NCI-H187 (cell line): ENCODE measurements around the gene MRPS27.
"Not testable (repeated sequence)": the region's sequence is repeated elsewhere in the genome, so short reads cannot be mapped to it uniquely, and the experiment has no call there.

Source experiments
- DNase-seq, 2 experiments: peaks; one replicate each; lab custom pipeline; 2025; lab: John Stamatoyannopoulos, UW

Gene MRPS27

DNA sequence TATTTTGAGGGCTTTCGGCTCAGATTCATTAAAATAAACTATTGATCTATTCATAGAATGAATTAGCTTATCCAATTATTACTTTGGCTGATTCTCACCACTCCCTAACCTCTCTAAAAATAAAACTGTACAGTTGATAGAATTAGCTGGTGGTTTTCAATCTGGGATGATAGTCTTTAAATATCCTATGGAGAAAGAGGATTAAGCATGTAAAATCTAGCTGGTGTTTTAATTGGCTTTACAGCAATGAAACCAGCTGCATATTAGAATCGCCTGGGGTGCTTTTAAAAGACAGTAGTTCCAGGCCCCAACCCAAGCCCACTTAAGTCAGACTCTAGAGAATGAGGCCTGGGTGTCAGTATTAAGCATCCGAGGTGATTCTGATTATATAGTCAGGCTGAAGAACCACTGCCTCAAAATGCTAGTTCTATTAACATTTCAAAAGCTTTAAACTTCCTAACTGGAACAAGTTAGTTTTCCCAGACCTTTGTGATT lies 117.7 kb downstream of the MRPS27 start:
- DNase-seq, result no peak

DNA sequence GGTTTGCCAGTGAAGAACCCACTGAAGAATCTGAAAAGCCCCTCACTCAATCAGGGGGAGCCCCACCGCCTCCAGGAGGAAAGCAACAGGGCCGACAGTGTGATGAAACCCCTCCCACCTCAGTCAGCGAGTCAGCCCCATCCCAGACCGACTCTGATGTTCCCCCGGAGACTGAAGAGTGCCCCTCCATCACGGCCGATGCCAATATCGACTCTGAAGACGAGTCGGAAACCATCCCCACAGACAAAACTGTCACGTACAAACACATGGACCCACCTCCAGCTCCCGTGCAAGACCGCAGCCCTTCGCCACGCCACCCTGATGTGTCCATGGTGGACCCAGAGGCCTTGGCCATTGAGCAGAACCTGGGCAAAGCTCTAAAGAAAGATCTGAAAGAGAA lies 120.4 kb downstream of the MRPS27 start:
- no peak for DNase-seq

DNA sequence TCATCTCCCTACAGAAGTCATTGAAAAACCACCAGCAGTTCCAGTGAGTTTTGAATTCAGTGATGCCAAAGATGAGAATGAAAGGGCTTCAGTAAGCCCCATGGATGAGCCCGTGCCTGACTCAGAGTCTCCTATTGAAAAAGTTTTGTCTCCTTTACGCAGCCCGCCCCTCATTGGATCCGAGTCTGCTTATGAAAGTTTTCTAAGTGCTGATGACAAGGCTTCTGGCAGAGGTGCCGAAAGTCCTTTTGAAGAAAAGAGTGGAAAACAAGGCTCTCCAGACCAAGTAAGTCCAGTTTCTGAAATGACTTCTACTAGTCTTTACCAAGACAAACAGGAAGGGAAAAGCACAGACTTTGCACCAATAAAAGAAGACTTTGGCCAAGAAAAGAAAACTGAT lies 122.6 kb downstream of the MRPS27 start:
- DNase-seq, result no peak

DNA sequence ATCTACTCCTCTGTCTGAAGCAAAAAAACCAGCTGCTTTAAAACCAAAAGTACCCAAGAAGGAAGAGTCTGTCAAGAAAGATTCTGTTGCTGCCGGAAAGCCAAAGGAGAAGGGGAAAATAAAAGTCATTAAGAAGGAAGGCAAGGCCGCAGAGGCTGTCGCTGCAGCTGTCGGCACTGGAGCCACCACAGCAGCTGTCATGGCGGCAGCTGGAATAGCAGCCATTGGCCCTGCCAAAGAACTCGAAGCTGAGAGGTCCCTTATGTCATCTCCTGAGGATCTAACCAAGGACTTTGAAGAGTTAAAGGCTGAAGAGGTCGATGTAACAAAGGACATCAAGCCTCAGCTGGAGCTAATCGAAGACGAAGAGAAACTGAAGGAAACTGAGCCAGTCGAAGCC lies 124.5 kb downstream of the MRPS27 start:
- DNase-seq, result no peak

DNA sequence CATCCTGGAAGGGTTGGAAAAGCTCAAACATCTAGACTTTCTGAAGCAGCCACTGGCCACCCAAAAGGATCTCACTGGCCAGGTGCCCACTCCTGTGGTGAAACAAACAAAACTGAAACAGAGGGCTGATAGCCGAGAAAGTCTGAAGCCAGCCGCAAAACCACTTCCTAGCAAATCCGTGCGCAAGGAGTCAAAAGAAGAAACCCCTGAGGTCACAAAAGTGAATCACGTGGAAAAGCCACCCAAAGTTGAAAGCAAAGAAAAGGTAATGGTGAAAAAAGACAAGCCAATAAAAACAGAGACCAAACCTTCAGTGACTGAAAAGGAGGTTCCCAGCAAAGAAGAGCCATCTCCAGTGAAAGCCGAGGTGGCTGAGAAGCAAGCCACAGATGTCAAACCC lies 125.2 kb downstream of the MRPS27 start:
- DNase-seq, result no peak

DNA sequence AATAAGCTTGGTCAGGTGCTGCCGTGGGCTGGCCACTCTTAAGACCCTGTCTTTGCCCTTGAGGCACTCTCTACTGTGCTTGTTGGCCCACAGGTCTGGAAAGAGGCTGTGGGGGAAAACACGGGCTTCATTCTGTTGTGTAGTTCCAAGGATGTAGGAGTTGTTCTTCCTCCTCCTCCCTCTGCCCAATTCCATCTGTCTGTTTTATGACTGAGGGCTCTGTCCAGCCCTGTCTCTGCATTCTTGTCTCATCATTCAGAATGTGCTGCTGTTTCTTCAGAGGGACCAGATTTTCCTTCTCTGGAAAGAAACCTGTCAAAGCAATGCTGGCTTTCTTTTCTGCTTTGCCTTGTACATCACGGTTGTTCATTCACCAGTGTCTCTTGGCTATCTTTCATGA lies 128.6 kb downstream of the MRPS27 start:
- no peak for DNase-seq

DNA sequence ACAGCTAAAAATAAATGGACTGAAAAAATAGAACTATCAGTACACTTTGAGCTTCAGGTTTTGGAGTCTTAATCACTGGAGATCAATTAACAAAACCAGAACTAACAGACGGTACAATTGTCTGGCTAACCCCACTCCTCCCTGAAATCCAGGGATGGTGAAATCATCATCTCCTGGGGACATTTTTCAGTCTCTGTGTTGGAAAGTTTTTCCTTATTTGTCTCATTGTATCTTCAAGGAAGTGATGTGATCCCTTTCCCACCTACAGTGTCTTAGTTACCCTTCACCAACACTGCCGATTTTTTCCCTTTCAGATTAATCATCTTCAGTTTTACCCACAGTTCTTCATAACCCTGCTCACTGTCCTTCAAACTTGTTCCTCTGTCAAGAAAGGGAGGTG lies 130.9 kb downstream of the MRPS27 start:
- no peak for DNase-seq

DNA sequence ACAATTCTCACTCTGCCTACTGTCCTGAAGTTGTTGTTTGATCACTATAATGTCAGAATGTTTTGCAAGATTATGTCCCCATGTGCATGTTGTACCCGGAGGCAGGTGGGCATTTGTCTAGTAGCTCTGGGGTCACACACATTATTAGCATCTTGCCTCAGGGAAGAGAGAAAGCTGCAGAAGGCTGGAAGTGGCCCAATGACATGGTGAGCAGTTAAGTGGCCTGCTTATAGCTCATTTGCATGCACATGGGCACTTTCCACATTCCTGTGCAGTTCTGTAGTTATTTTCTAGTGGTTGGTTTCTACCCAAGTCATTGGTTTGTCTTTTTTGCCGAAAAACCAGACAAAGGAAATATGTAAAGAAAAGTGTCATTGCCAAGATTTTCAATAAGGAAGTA lies 131.9 kb downstream of the MRPS27 start:
- DNase-seq, result no peak

DNA sequence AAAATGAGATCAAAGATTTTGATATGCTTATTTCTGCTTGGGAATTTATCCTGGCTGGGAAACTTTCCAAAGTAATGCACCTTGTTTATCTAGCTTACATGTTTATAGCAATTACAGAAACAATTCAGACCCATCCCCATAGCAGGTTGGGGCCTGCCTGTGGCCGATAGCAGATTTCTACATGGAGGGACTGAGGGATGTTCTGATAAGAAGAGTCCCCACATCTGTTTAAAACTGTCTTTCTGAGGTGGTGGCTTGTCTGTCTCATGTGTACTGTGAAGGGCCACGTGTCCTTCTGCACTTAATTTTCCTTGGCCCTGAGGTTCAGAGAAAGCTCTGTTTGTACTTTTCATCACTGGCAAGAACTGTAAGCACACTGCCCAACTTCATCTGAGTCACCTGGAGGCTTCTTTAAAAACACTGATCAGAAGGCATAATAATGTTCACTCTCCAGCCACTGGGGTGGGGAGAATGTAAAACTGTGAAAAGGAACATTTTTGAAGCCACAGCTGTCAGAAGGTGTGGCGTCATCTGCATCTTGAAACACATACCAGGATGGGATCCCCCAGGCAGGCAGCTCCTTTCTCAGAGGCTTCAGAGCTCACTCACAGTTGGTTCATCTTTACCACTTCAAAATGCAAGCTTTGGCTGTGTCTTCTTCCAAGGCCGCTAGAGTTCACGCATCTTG lies 132.5 kb downstream of the MRPS27 start:
- no peak for DNase-seq

DNA sequence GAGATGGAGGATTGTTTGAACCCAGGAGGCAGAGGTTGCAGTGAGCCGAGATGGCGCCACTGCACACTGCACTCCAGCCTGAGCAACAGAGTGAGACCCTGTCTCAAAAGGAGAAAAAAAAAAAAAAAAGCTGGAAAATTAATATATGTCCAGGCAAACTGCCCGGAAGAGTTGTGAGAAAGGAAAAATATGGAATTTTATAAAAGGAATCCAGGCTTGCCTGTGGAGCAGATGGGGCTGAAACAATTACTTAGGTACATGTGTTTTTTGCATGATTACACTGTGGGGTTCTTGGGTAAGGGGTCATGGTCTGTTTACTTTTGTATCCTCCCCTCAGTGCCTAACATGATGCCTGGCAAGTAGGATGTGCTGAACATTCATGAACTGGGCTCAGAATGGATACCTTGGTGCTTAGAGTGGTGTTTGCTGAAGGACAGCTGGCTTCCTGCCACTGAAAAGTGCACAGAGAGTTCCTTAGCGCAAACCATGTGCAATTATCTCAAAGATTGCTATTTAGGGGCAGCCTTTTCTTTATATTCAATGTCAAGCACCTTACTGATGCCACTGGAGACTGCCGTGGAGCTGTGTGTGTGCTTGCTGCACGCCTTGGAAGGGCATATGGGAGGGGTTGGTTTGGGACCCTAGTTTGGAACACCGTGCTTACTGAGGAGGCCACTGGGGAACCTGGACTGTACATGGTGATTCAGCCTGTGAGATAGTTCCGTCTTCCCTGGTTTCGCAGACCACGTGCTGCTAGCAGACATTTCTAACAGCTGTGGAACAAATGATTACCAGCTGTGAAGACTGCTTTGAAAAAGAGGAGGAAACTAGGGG lies 134.3 kb downstream of the MRPS27 start:
- DNase-seq, result no peak

DNA sequence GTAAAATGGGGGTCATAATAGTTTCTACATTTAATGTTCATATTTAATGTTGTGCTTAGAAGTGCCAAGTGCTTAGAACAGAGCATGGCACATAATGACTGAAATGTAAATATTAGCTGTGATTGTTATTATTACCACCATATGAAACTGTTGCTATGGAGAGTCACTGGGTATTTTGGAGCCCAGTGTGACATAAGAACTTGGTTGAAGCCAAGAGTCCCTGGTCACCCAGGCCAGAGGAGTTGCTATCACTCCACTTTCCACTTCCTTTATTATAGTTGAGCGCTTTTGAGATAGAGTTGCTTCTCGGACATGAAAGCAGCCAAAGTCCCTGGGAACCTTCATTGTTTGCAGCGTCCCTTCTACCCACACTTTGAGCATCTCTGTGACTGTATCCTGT lies 135.6 kb downstream of the MRPS27 start:
- no peak for DNase-seq

DNA sequence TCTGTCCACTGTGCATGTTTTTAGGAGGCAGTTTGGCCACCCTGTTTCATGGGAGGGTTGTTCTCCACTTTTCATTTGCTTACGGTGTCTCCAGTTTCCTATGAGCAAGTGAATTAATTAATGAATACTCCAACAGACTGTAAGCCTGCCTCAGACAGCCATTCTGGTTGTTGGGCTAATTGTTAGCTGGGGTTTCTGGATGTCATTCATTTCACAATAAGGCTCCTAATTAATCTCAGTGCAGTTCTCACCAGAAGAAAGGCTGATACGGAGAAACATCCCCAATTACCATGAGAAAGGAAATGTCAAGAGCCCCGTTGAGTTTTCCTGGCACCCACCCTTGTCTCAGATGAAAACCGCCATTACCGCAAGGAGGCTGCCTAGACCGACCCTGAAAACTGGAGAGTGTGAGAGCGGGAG lies 136.9 kb downstream of the MRPS27 start:
- DNase-seq, result no peak

DNA sequence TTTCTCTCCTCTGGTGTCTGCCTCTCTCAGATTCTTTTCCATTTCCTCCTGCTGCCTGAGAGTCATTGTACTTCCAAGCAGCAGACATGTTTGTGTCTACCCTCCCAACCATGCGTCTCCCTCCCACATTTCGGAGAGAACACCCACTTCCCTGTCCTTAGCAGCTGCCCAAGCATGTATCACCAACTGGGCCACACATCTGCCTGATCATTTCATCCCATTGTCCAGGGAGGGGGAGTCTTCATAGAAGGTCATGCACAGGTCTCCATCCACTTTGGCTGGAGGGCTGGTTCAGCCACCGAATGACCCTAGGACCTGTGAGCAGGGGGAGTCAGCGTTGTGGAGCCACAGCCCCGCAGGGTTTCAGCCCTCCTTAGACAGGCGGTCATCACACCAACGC lies 137.4 kb downstream of the MRPS27 start:
- no peak for DNase-seq

DNA sequence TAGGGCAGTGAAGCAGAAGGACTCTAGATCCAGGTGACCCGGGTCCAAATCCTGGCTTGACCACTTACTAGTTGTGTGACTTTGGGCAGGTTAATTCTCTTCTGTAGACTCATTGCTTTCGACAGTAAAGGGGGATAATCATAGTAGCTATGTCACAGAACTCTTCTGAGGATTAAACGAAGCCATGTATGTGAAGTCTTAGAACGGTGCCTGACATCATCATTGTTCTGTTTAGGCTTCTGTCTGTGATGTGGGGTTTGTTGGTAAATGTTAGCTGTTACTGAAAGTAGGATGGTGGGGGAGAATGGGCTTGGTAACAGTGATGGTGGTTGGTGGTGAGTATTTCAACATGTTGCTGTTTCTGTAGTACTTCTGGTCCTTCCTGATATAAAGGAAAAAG lies 139.1 kb downstream of the MRPS27 start:
- DNase-seq, result no peak

DNA sequence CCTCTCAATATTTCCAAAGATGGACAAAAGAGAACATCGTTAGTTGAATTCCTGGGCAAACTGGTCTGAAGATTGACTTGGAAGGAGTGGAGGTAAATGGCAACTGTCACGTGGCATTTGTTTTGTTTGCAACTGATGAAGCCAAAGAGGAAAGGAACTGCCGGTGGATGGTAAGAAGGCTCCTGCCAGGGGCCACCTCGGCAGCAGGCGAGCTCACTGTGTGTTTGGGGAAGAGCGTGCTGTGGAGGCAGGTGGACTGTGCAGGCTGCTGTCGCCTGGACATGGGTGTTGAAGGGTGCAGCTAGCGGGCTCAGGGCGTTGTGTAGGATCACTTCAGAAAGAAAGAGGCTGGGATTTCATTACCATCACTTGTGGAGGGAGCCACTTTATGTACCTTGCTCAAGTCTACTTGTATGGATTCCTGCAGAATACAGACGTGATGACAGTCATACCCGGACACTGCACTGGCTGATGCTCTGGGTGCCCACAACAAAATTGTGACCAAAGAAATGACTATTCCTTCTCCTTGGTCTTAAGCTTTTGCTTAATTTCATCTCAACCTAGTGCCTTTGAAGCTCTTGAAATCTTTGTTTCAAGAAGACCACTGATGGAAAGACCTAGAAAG lies 140.1 kb downstream of the MRPS27 start:
- no peak for DNase-seq

DNA sequence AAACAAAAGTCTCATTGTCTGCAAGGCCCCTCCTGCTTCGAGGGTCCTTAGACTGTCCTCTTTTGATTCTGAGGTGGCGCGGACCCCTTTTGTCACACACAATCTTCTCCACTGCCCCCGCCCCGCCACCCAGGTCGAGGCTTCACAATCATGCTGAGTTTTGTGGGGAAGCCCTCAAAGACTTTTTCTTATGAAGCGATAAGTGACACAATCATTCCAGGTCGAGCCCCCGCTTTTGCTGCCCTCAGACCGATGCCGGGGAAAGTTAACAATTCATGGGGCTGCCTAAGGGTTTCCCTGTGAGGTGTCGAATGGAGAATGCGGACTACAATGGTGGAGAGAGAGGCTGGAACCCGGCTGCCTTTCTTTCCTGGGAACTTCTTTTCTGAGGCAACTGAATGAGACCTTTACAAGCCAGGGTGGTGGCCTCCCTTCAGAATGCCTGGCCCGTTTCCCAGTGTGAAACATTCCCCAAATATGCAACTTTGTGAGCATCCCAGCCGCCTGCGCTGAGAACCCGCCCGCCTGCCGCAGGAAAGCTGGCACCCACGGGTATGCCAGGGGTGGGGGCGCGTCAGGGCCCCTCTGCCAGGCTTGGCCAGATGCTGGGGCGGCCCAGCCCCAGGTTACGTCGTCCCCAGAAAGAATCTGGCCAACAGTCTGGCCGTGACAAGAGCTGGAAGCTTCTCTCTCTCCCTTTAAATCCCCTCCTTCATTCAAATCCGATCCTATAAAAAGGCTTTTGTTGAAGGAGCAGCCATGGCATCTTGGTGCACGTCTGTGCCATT lies 140.8 kb downstream of the MRPS27 start:
- no peak for DNase-seq

DNA sequence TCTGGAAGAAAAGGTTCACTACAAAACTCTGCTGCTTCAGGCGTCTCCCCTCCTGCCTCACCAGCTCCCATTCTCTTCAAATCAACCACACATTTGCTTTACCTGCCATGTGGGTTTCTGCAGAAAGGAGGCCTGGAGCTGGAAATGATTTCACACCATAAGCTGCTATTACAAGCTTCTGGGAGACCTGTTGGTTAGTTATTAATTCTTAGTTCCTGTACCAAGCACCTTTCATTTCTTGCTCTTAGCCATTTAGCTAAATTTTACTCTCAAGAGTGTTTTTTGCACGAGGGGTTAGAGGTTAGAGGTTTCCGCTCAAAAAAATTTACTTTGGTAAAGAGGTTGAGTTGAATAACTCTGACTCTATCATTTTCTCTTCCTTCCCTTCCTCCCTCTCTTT lies 142.5 kb downstream of the MRPS27 start:
- DNase-seq, result no peak

DNA sequence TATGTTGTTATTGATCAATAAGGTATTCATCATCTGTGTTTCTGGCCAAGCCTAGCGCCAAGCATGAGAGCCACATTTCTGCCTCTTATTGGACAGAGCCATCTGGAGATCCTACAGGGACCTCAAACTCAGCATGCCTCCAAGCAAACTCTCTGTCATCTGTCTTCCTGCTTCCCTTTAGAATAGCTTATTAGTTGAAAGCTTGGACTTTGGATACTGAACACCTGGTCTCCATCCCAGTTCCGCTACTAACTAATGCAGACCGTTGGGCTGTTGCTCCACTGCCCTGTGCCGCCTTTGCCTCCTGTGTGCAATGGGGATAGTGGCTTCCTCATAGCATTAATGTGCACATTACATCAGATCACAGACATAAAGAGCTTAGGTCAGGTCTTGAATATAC lies 147.3 kb downstream of the MRPS27 start:
- no peak for DNase-seq

DNA sequence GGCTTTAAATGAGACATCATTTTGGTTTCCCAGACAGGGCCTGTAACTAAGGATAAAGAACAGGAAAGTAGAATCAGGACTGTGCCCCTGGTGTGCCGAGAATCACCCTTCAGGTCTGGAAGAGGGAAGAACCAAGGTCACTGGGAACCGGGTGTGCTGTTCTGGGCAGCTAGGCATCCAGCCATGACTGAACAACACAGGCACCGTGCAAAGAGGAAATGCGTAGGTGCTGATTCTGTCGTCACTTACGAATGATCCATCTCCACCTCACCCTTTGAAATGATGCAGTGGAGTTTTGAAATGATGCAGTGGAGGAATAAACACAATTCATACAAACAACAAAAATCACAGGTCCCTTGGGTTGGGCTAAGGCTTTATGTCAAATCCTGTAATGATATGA lies 148.4 kb downstream of the MRPS27 start:
- no peak for DNase-seq

DNA sequence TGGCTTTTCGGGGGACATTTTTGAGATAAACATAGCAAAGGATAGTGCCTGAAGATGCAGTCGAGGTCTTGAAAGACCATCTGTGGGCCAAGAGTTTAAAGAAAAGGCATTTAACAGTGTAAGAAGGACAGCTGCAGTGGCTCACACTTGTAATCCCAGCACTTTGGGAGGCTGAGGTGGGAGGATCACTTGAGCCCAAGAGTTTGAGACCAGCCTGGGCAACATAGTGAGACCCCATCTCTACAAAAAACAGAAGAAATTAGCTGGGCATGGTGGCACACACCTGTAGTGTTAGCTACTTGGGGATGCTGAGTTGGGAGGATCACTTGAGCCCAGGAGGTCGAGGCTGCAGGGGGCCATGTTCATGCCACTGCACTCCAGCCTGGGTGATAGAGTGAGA lies 148.9 kb downstream of the MRPS27 start:
- DNase-seq, result not testable (repeated sequence)

DNA sequence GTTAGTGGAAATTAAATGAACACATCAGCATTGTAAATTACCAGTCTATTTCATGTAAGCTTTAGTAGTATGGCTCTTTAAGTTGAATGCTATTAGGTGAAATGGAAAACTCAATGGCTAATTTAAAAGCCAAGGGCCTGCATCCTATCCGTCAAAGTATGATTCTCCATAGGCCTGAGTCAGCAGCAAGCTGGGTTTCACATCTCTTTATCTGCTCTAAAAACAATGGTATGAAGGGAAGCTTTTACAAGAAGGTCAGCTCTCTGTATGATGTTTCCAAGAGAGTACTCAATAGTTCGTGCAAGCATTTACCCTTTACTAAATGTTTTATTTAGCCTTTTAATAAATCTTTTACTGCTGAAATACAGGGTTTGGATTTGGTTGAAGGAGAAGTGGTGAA lies 149.9 kb downstream of the MRPS27 start:
- no peak for DNase-seq
